NCI-H2107 treated with DMSO at 0.1 percent for 48 hours (cell line): Measurements from ENCODE around the gene ITCH.
"Not testable (repeated sequence)": the region's sequence is repeated elsewhere in the genome, so short reads cannot be mapped to it uniquely, and the experiment has no call there.

Experiments
- DNase-seq: peaks from one replicate; lab custom pipeline; 2025; ENCODE audit not compliant: unreplicated experiment; lab: John Stamatoyannopoulos, UW

The ITCH gene

DNA sequence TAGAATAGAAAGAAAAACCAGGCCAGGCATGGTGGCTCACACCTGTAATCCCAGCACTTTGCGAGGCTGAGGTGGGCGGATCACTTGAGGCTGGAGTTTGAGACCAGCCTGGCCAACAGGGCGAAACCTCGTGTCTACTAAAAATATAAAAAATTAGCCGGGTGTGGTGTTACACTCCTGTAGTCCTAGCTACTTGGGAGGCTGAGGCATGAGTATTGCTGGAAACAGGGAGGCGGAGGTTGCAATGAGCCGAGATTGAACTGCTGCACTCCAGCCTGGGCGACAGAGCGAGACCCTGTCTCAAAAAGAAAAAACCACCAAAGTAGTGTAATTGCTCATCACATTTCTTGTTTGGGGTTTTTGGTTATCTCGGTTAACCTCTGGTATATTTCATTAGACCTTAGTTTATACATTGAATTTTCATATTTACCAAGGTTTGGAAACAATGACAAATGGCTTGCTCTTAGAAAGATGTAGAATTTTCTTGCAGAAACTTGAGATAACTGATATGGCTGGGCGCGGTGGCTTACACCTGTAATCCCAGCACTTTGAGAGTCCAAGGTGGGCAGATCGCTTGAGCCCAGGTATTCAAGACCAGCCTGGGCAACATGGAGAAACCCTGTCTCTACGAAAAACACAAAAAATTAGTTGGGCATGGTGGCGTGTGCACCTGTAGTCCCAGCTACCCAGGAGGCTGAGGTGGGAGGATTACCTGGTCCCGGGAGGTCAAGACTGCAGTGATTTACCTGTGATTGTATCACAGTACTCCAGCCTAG, 14.2 kb downstream of the ITCH start:
- DNase-seq, result no peak

DNA sequence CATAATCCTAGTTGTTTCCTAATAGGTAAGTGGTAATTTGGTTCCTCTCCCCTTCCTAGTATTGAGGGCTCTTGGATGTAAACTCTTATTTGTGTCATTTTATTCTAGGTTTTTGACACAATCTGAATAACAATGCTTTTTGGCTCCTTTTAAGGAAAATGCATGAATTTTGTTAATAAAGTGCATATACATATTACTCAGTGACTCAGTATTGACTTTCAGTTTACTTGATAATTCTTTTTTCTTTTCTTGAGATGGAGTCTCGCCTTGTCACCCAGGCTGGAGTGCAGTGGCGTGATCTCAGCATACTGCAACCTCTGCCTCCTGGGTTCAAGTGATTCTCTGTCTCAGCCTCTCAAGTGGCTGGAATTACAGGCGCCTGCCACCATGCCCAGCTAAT, 19.1 kb downstream of the ITCH start:
- no peak for DNase-seq

DNA sequence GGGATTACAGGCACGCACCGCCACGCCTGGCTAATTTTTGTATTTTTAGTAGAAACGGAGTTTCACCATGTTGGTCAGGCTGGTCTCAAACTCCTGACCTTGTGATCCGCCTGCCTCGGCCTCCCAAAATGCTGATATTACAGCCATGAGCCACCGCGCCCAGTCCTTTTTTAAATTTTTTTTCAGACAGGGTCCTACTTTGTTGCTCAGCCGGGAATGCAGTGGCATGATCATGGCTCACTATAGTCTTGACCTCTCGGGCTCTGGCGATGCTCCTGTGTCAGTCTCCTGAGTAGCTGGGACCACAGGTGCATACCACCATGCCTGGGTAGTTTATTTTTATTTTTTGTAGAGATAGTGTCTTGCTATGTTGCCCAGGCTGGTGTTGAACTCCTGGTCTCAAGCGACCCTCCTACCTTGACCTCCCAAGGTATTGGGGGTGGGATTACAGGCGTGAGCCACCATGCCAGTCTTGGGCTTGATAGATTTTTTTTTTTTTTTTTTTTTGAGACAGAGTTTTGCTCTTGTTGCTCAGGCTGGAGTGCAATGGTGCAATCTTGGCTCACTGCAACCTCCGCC, 19.9 kb downstream of the ITCH start:
- not testable (repeated sequence) for DNase-seq

DNA sequence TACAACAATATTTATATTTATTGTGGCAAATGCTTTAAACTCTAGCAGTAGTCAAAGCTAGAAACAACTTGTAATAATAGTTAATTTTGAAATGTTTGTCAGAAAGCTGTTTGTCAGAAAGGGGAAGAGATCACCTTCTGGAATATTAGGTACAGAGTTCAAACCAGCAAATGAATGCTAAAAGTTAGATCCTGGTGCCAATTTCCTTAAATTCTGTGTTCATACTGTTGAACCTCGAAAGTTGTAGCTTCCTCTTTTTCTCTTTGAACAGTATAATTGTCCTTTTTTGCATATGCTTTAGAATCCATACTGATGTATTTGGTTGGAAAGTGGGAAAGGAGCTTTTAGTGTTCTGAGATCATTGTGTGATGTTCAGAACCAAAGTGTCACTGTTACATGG, 22.4 kb downstream of the ITCH start:
- DNase-seq, result no peak

DNA sequence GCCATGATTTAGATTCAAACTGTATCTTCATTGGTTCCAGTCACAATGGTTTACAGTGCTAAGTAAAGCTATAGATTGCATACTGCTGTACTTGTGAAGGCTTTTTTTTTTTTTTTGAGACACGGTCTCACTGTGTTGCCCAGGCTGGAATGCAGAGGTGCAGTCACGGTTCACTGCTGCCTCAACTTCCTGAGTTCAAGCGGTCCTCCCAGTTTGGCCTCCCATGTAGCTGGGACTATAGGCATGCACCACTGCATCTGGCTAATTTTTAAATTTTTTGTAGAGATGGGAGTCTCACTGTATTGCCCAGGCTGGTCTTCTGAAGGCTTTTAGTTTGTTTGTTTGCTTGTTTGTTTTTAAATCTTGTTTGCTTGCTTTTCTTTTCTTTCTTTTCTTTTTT, 24.9 kb downstream of the ITCH start:
- DNase-seq, result no peak

DNA sequence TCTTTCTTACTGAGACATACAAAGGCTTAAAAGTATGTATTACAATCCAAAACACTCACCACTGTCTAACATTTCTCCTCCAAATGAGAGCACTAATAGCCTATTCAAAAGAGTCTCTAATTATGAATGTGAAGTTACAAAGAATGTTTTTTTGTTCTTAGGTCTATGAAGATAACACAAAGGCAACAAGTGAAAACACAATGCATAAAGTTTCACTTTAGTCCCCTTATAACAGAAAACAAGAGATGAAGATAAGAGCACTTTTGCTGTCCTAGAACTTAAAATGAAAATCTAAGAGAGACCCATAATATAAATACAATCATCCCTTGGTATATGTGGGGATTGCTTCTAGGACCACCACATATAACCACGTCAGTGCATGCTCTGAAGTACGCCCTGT, 25.6 kb downstream of the ITCH start:
- DNase-seq, result no peak

DNA sequence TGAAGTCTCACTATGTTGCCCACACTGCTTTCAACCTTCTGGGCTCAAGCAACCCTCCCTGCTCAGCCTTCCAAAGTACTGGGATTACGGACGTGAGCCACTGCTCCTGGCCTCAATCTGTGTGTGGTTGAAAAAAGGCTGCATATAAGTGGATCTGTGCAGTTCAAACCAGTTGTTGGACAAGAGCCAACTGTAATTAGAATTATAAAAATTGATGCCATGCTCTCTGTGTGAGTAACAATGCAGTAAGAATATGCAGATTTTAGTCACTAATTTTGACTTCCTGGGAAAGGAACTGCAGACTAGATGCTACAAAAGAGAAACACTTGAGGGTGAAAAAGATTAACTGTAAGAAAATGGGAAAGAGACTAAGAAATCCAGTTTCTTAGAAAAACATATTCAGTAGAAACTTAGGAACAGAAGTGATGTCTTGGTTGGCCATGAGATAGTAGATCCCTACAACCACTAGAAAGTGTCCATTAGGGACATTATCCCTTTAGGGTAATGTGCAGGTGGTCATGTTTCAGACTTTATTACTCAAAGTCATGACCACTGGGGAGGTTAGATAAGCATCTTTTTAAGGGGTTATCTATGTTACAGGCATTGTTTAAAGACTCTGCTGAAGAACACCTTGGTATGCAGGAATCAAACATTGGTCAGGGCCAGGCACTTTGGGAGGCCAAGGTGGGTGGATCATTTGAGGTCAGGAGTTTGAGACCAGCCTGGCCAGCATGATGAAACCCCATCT, 26.3 kb downstream of the ITCH start:
- no peak for DNase-seq

DNA sequence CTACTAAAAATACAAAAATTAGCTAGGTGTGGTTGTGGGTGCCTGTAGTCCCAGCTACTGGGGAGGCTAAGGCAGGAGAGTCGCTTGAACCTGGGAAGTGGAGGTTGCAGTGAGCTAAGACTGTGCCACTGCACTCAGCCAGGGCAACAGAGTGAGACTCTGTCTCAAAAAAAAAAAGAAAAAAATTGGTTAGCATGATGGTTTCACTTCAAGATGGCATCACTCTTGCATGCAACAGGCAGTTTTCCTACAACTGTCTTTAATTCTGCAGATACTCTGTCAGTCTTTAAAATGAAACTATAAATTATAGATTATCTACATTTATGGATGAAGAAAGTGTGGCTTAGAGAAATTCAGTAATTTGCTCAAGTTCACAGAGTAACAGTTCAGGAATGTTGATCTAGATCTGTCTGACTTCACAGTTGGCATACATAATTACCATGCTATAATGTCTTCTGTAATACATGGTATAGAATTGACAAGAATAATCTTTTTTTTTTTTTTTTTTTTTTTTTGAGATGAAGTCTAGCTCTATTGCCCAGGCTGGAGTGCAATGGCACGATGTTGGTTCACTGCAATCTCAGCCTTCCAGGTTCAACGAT, 27.0 kb downstream of the ITCH start:
- DNase-seq, result no peak

DNA sequence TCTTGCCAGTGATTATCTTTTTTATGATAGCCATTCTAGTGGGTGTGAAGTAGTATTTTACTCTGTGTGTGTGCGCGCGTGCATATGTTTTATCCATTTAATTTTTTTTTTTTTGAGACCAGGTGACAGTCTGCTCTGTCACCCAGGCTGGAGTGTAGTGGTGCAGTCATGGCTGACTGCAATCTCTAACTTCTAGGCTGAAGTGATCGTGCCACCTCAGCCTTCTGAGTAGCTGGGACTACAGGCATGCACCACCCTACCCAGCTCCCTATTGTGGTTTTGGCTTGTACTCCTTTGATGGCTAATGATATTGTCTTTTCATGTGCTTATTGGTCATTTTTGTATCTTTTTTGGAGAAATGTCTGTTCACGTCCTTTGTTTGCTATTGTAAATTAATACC, 33.3 kb downstream of the ITCH start:
- no peak for DNase-seq

DNA sequence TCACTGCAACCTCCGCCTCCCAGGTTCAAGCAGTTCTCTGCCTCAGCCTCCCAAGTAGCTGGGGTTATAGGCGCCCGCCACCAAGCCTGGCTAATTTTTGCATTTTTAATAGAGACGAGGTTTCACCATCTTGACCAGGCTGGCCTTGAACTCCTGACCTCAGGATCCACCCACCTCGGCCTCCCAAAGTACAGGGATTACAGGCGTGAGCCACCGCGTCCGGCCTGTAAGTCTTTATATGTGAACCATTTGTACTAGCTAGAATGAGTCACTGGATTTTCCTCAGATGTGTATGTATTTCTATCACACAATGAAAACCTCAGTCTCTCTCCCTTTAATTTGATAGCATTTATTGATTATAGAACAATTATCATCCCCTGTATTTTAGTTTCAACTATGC, 34.0 kb downstream of the ITCH start:
- no peak for DNase-seq

DNA sequence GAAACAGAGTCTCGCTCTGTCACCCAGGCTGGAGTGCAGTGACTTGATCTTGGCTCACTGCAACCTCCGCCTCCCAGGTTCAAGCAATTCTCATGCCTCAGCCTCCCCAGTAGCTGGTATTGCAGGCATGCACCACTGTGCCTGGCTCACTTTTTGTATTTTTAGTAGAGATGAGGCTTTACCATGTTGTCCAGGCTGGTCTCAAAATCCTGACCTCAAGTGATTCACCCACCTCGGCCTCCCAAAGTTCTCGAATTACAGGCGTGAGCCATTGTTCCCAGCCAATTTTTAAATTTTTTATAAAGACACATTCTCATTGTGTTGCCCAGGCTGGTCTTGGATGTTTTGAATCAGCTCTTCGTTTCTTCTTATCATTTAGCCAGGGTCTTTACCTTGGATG, 37.7 kb downstream of the ITCH start:
- DNase-seq, result not testable (repeated sequence)

DNA sequence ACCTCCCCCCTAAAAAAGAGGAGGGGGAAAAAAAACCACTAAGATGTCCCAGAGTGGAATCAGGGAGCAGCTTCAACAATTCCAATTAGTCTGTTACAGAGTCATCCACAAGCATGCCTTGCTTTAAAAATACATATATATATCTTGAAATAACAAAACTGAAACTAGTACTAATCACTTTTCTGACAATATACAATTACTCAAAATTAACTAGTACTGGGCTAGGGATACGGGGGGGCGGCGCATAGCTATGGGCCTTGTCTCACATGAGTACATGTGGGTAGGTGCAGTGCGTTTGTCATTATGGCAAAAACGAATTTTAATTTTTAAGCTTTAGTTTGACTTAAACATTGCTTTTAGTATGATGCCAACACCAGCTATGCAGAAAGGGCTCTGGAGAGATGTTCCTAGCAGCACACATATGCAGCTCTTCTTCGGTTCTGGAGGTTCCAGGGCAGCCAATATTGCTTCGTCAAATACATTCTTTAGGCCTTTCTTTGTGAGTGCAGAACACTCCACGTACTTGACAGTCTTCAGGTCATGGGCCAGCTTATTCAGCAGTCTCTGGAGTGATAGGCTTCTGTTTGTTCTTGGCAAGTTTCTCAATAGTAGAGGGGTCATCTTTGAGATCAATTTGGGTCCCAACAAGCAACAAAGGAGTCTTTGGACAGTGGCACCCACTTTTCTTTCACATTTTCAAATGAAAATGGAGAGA, 38.8 kb downstream of the ITCH start:
- DNase-seq, result no peak

DNA sequence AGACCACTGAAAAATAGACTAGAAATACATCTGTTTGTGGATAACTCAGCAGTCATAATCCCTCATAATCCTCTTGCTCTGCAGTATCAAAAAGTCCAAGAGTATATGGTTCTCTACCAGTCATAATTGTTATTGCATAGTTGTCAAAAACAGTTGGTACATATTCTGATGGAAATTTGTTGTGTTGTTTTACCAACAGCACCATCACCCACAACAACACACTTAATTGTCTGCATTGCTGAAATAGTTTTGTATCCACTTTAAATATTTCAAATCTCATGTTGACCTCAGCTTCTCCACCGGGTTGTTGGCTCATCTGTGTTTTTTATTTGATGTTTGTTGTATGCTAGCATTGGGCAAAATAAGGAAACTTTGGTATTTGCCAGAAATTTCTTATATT, 39.4 kb downstream of the ITCH start:
- DNase-seq, result no peak

DNA sequence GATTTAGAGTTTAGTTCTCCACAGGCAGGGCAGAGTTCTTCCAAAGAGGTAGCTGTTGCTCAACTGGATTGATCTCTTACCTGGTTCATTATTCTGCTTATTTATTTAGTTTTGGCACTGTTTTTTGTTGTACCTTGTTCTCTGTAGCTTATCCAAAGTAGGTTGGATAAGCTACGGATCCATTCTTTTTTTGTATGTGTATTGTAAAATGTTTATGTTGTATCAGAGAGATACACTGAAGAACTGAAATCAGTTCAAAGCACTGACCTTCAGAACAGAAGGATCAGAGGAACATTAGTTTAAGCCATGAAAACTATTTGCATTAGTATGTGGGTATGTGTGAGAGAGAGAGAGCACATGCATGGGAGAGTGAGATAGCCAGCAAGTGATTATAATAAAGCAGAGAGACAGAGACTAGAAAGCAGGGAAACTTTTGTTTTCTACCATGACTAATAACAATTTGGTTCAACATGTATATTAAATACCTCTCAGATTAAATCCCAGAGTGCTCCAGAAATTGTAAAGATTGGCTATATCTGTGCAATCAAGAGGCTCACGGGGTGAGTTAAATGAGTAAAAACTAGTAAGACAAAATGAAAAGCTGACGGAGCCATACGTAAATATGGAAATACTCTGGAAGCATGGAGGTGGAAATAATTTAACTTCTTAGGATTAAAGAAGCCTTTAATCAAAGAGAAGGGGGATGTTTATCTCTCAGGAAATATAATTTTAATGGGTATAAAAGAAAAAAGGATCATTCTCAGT, 40.2 kb downstream of the ITCH start:
- DNase-seq, result no peak

DNA sequence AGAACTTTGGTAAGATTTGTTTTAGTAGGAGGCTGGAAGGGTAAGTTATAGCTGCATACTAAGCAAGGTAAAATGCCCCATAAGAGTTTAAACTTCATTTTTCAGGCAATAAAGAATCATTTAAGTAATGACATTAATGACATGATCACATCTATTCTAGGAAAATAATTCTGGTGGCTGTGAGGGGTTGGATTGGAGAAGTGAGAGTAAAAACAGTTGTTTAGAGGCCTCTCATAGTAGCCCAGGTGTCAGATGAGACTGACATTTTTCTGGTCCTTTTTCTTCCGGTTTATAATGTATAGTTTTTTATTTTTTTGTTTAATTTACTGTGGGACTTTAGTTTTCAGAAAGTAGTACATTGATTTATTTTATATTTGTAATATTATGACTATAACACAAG, 40.8 kb downstream of the ITCH start:
- no peak for DNase-seq

DNA sequence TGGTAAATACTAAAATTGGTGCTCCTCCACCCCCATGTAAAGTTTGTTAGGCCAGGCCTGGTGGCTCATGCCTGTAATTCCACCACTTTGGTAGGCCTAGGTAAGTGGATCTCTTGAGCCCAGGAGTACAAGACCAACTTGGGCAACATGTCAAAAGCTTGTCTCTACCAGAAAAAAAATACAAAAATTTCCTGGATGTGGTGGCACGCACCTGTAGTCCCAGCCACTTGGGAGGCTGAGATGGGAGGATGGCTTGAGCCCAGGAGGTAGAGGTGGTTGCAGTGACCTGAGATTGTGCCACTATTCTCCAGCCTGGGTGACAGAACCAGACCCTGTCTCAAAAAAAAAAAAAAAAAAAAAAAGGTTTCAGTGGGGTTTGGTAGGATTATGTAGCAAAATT, 41.7 kb downstream of the ITCH start:
- no peak for DNase-seq

DNA sequence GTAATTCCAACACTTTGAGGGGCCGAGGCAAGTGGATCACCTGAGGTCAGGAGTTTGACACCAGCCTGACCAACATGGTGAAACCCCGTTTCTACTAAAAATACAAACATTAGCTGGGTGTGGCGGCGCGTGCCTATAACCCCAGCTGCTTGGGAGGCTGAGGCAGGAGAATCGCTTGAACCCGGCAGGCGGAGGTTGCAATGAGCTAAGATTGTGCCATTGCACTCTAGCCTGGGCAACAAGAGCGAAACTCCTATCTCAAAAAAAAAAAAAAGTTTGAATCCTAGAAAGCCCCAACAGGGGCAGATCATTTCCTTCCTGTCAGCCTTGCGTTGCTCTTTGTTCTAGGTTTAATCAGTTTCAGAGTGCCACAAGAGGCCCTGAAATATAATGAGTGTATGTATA, 42.2 kb downstream of the ITCH start:
- DNase-seq, result not testable (repeated sequence)

DNA sequence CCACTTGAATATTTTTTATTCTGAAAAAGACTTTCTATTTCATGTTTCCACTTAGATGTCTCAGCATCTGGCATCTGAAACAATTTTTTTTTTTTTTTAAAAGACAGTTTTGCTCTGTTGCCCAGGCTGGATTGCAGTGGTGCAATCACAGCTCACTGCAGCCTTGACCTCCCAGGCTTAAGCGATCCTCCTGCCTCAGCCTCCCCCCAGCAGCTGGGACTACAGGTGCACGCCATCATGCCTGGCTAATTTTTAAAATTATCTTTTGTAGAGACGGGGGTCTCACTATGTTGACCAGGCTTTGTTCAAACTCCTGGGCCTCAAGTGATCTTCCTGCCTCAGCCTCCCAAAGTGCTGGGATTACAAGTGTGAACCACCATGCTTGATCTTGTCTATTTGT, 42.9 kb downstream of the ITCH start:
- DNase-seq, result not testable (repeated sequence)

DNA sequence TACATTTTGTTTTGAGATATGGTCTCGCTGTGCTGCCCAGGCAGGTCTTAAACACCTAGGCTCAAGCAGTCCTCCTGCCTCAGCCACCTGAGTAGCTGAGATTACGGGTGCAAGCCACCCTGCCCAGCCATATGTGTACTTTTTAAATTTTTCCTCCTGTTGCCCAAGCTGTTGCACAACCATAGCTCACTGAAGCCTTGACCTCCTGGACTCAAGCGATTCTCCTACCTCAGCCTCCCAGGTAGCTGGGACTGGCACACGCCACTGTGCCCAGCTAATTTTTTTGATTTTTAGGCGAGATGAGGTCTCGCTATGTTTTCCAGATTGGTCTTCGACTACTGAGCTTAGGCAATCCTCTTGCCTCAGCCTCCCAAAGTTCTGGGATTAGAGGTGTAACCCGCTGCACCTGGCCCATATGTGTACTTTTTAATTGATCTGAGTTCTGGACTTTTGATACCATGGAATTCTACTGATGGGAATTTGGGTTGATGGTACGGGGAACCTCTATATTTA, 44.9 kb downstream of the ITCH start:
- no peak for DNase-seq

DNA sequence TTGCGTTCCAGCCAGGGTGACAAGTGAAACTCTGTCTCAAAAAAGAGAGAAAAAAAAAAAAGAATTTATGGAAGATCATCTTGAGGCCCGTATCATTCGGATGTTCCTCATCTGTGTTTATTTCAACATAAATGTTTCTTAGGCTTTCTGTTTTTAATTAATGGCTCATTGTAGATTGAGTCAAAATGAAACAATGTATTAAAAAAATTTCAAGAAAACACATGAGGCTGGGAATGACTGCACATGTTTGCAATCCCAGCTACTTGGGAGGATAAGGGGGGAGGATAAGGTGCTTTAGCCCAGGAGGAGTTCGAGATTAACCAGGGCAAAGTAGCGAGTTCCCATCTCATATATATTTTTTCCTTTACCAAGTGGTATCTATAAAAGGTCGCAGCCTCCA, 47.3 kb downstream of the ITCH start:
- no peak for DNase-seq
